OCI-LY1 (cell line): ENCODE data around the gene KRTAP10-3.

ENCODE experiments used
- H2AFZ ChIP-seq: fragments of 200-600 bp; sonication (generic), shearing (Covaris generic); 2 replicates; pipeline ENCODE4 v1.6.0; 2014; ENCODE audit warnings: antibody characterized with exemption, mild to moderate bottlenecking, low read length
- H3F3A ChIP-seq: fragments of 200-600 bp; sonication (generic), shearing (Covaris generic); 2 replicates; pipeline ENCODE4 v1.6.0; 2014; ENCODE audit warnings: mild to moderate bottlenecking, antibody characterized with exemption, low read length, moderate library complexity; ENCODE audit not compliant: insufficient read depth
- H3K27ac ChIP-seq: fragments of 200-600 bp; sonication (generic); 2 replicates; pipeline ENCODE4 v1.5.1; 2014; ENCODE audit warnings: low read length, mixed run types, mild to moderate bottlenecking, low read depth; ENCODE audit not compliant: poor library complexity, severe bottlenecking
- H3K27me3 ChIP-seq: fragments of 200-600 bp; sonication (generic); 2 replicates; pipeline ENCODE4 v1.6.0; 2014; ENCODE audit warnings: antibody characterized with exemption, mild to moderate bottlenecking, low read length, moderate library complexity; ENCODE audit not compliant: insufficient read depth
- H3K36me3 ChIP-seq: fragments of 200-600 bp; sonication (generic); 2 replicates; pipeline ENCODE4 v1.6.1; 2014; ENCODE audit warnings: mild to moderate bottlenecking, antibody characterized with exemption, low read length, moderate library complexity, mixed read lengths; ENCODE audit not compliant: insufficient read depth
- H3K4me1 ChIP-seq: fragments of 200-600 bp; sonication (generic); 2 replicates; pipeline ENCODE4 v1.5.1; 2014; ENCODE audit warnings: mild to moderate bottlenecking, low read length, moderate library complexity; ENCODE audit not compliant: insufficient read depth, severe bottlenecking
- H3K4me2 ChIP-seq: fragments of 200-600 bp; sonication (generic), shearing (Covaris generic); 2 replicates; pipeline ENCODE4 v1.6.1; 2014; ENCODE audit warnings: low read length
- H3K4me3 ChIP-seq: fragments of 200-600 bp; sonication (generic); 2 replicates; pipeline ENCODE4 v1.5.1; 2014; ENCODE audit warnings: low read length, low read depth, mild to moderate bottlenecking, mixed read lengths; ENCODE audit not compliant: poor library complexity, severe bottlenecking
- H3K79me2 ChIP-seq: fragments of 200-600 bp; shearing (Covaris generic); 2 replicates; pipeline ENCODE4 v1.6.1; 2016; ENCODE audit warnings: mixed run types, low read length, mixed read lengths; ENCODE audit not compliant: insufficient read depth
- H3K9ac ChIP-seq: fragments of 200-600 bp; sonication (generic), shearing (Covaris generic); 2 replicates; pipeline ENCODE4 v1.6.1; 2014; ENCODE audit warnings: mild to moderate bottlenecking, low read length, mixed read lengths
- H3K9me2 ChIP-seq: fragments of 200-600 bp; sonication (generic), shearing (Covaris generic); 2 replicates; pipeline ENCODE4 v1.6.1; 2014; ENCODE audit warnings: low read depth, mild to moderate bottlenecking, low read length, mixed read lengths
- H3K9me3 ChIP-seq: fragments of 200-600 bp; shearing (Covaris generic); 2 replicates; pipeline ENCODE4 v1.6.1; 2014; ENCODE audit warnings: low read length, mixed read lengths
- H4K20me1 ChIP-seq: fragments of 200-600 bp; sonication (generic), shearing (Covaris generic); 2 replicates; pipeline ENCODE4 v1.6.0; 2016; ENCODE audit warnings: mild to moderate bottlenecking, low read length; ENCODE audit not compliant: insufficient read depth
- EZH2 ChIP-seq: fragments of 200-600 bp; sonication (generic), shearing (Covaris generic); IDR thresholded peaks from 2 replicates; pipeline ENCODE4 v1.8.0; 2017; ENCODE audit warnings: borderline replicate concordance, mixed run types, mild to moderate bottlenecking, antibody characterized with exemption, low read length, moderate library complexity, mixed read lengths
- TF ChIP-seq, protein P1 (sequence below): fragments of 200-600 bp; sonication (generic), shearing (Covaris generic); IDR thresholded peaks from 2 replicates; pipeline ENCODE4 v1.5.1; 2017; ENCODE audit warnings: mild to moderate bottlenecking, antibody characterized with exemption, low read length, moderate library complexity, mixed read lengths

Gene KRTAP10-3

GRCh38 chr21:44513389-44514217 is 45.0 kb downstream of the KRTAP10-3 start:
- Histone ChIP-seq H3K27me3 (no peaks in the 10 kb centered on the region; the same call in 1 of the 2 replicates), H3K9me2 (no peaks in the 10 kb centered on the region), H3K27ac (no peak overlapping the region), H3K9ac (no peak overlapping the region), H3K36me3 (no peaks in the 10 kb centered on the region), H2AFZ (no peak overlapping the region), H3K9me3 (no peaks in the 10 kb centered on the region), H3K4me2 (no peak overlapping the region), H3K4me3 (no peak overlapping the region), H4K20me1 (no peaks in the 10 kb centered on the region), H3K4me1 (no peaks in the 10 kb centered on the region), H3K79me2 (no peaks in the 10 kb centered on the region), H3F3A (no peaks in the 10 kb centered on the region)
- TF ChIP-seq, protein P1, sequence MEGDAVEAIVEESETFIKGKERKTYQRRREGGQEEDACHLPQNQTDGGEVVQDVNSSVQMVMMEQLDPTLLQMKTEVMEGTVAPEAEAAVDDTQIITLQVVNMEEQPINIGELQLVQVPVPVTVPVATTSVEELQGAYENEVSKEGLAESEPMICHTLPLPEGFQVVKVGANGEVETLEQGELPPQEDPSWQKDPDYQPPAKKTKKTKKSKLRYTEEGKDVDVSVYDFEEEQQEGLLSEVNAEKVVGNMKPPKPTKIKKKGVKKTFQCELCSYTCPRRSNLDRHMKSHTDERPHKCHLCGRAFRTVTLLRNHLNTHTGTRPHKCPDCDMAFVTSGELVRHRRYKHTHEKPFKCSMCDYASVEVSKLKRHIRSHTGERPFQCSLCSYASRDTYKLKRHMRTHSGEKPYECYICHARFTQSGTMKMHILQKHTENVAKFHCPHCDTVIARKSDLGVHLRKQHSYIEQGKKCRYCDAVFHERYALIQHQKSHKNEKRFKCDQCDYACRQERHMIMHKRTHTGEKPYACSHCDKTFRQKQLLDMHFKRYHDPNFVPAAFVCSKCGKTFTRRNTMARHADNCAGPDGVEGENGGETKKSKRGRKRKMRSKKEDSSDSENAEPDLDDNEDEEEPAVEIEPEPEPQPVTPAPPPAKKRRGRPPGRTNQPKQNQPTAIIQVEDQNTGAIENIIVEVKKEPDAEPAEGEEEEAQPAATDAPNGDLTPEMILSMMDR = no peak
- no peak for TF ChIP-seq EZH2

GRCh38 chr21:44512496-44513388 is 45.9 kb downstream of the KRTAP10-3 start:
- H3K27ac ChIP-seq = no peak overlapping the region
- no peak overlapping the region for H3K4me3 ChIP-seq
- no peaks in the 10 kb centered on the region for H3K4me1 ChIP-seq
- no peak overlapping the region for H3K4me2 ChIP-seq
- H3K9me2 ChIP-seq = no peaks in the 10 kb centered on the region
- H4K20me1 ChIP-seq = no peaks in the 10 kb centered on the region
- H3K9me3 ChIP-seq = no peaks in the 10 kb centered on the region
- TF ChIP-seq, protein P1 = no peak
- no peak for TF ChIP-seq EZH2
- H3K36me3 ChIP-seq = no peaks in the 10 kb centered on the region
- no peak overlapping the region for H3K9ac ChIP-seq
- H3K27me3 ChIP-seq = no peaks in the 10 kb centered on the region; the same call in 1 of the 2 replicates
- H2AFZ ChIP-seq = no peak overlapping the region
- no peaks in the 10 kb centered on the region for H3K79me2 ChIP-seq
- no peaks in the 10 kb centered on the region for H3F3A ChIP-seq

GRCh38 chr21:44511938-44512275 is 46.7 kb downstream of the KRTAP10-3 start:
- Histone ChIP-seq H3K4me2 (no peak overlapping the region), H3K4me1 (no peaks in the 10 kb centered on the region), H3K27ac (no peak overlapping the region), H2AFZ (no peak overlapping the region), H3K9ac (no peak overlapping the region), H3F3A (no peaks in the 10 kb centered on the region), H4K20me1 (no peaks in the 10 kb centered on the region), H3K9me2 (no peaks in the 10 kb centered on the region), H3K36me3 (no peaks in the 10 kb centered on the region), H3K79me2 (no peaks in the 10 kb centered on the region), H3K4me3 (no peak overlapping the region), H3K27me3 (no peaks in the 10 kb centered on the region; the same call in 1 of the 2 replicates), H3K9me3 (no peaks in the 10 kb centered on the region)
- TF ChIP-seq, protein P1 = no peak
- TF ChIP-seq EZH2 = no peak
